Kidney (tissue), 14 donors: ENCODE data around the gene GPATCH4. TPM values are rescaled to one million over a fixed set of nuclear protein-coding genes. Genes with fewer than 3 reads are reported as not detected.

Experiments used
- DNase-seq, 5 donors: peaks; one replicate each; pipeline ENCODE4 v3.0.0-alpha.2; 2013 to 2020
- FAIRE-seq: peaks from 2 replicates; lab custom pipeline; 2012; peaks lifted over from hg19 to GRCh38; lab: Jason Lieb, UNC
- H3K27ac ChIP-seq, 2 donors: one replicate each; pipeline ENCODE4 v1.7.0; 2013; ENCODE audit warnings: low read depth in 2 of 2, low read length in 2 of 2, inconsistent platforms in 1 of 2
- H3K27me3 ChIP-seq: one replicate; pipeline ENCODE4 v1.7.1; 2013; ENCODE audit warnings: low read length, inconsistent platforms; ENCODE audit not compliant: control insufficient read depth, insufficient read depth
- H3K36me3 ChIP-seq, 3 donors: one replicate each; pipeline versions ENCODE4 v1.7.0 to v1.7.1; 2013; ENCODE audit warnings: low read length in 3 of 3, control low read depth in 1 of 3, inconsistent platforms in 1 of 3; ENCODE audit not compliant: insufficient read depth in 3 of 3, control insufficient read depth in 2 of 3
- H3K4me1 ChIP-seq, 3 donors: one replicate each; pipeline versions ENCODE4 v1.7.0 to v1.7.1; 2013; ENCODE audit warnings: low read length in 3 of 3, inconsistent platforms in 1 of 3, low read depth in 1 of 3; ENCODE audit not compliant: control insufficient read depth in 2 of 3, insufficient read depth in 2 of 3
- H3K4me3 ChIP-seq, 3 donors: one replicate each; pipeline versions ENCODE4 v1.7.0 to v1.8.1; 2013; ENCODE audit warnings: low read length in 3 of 3, control low read depth in 1 of 3, inconsistent platforms in 1 of 3
- H3K9ac ChIP-seq, 3 donors: one replicate each; pipeline versions ENCODE4 v1.7.0 to v1.7.1; 2013; ENCODE audit warnings: low read length in 3 of 3, control low read depth in 1 of 3, inconsistent platforms in 1 of 3
- H3K9me3 ChIP-seq, 3 donors: one replicate each; pipeline versions ENCODE4 v1.7.0 to v1.7.1; 2013; ENCODE audit warnings: low read length in 3 of 3, control low read depth in 1 of 3, inconsistent platforms in 1 of 3; ENCODE audit not compliant: control insufficient read depth in 2 of 3, insufficient read depth in 1 of 3
- intact Hi-C: fragments of 100-400 bp; cut with DNase I; formaldehyde crosslinking; loops from one replicate; pipeline ENCODE4 v1.11.1; 2022
- polyA plus RNA-seq: library from polyadenylated mRNA; stranded (reverse); fragments of 350-450 nt; fragmentation: Illumina TruSeq; extraction: RNeasy Lipid Tissue Mini Kit (QIAGEN cat#74804); gene quantifications from one replicate; pipeline ENCODE4 v1.2.3, GENCODE V29; 2014; ENCODE audit warnings: low read depth, low replicate concordance; ENCODE audit not compliant: insufficient read depth
- total RNA-seq: library from RNA; stranded (reverse); fragmentation: NEBNext Ultra II Directional; extraction: Animal tissue kit (Norgen Biotek cat#: 25700); gene quantifications from one replicate; pipeline ENCODE4 v1.2.1, GENCODE V29; 2021
- TF ChIP-seq, protein P1 (sequence below): IDR thresholded peaks from 3 replicates; pipeline ENCODE4 v1.5.1; 2012; ENCODE audit warnings: mild to moderate bottlenecking, moderate library complexity, borderline replicate concordance; ENCODE audit not compliant: insufficient read depth; ENCODE audit errors: extremely low read depth
- donor health status: control.
- donor health status: control.
- donor health status: control.
- donor health status: control.
- donor health status: control.
- donor health status: DM: yes; HTN: yes; CAD: no.
- donor health status: Normal renal cell carcinoma (clear cell type).

The GPATCH4 gene
- total and polyA plus RNA-seq, 2 donors from 2014 or later: 24.0 to 26.2 TPM

DNA sequence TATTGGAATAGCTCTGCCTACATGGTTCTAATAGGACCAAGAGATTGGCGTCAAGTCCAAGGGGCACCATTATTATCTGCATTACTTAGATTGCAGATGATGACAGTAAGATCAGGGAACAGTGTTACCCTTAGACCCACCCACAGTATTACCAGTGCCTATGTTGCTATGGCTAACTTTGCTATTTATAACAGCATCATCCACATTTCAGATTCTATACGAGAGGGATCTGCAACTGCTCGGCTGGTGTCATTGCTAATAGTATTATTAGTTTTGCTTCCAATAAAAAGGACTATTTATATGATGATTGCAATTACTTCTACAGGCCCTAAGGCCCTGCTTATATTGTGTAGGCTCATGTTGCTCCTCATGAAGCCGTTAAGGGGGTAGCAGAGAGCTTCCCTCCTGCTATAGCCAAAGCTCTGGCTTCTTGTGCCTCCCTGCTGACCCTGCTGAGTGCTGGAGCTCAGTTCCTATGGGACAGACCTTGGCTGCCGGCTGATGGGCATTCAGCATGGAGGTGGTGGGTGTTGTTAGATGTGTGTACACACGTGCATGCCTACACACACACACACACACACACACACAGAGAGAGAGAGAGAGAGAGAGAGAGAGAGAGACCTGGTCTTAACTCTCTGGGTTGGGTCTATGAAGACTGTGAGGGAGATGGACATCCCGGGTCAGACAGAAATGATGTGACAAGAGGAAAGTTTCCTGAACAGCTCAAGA lies 41.9 kb upstream of the GPATCH4 start:
- FAIRE-seq (no peak), DNase-seq (no peak)
- intact Hi-C loops: no loop called here
- no peak overlapping the region for H3K4me3 ChIP-seq
- peaks cover 0 to 5% (median 0%) of the 10 kb centered on the region in 3 donors for H3K4me1 ChIP-seq
- no peaks in the 10 kb centered on the region for H3K36me3 ChIP-seq
- no peak overlapping the region for H3K27ac ChIP-seq
- H3K9ac ChIP-seq: no peak overlapping the region
- H3K27me3 ChIP-seq: peaks cover 35% of the 10 kb centered on the region
- no peaks in the 10 kb centered on the region for H3K9me3 ChIP-seq
- TF ChIP-seq, protein P1, sequence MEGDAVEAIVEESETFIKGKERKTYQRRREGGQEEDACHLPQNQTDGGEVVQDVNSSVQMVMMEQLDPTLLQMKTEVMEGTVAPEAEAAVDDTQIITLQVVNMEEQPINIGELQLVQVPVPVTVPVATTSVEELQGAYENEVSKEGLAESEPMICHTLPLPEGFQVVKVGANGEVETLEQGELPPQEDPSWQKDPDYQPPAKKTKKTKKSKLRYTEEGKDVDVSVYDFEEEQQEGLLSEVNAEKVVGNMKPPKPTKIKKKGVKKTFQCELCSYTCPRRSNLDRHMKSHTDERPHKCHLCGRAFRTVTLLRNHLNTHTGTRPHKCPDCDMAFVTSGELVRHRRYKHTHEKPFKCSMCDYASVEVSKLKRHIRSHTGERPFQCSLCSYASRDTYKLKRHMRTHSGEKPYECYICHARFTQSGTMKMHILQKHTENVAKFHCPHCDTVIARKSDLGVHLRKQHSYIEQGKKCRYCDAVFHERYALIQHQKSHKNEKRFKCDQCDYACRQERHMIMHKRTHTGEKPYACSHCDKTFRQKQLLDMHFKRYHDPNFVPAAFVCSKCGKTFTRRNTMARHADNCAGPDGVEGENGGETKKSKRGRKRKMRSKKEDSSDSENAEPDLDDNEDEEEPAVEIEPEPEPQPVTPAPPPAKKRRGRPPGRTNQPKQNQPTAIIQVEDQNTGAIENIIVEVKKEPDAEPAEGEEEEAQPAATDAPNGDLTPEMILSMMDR: no peak

- Histone ChIP-seq H3K9me3 (no peaks in the 10 kb centered on the region), H3K4me3 (no peak overlapping the region), H3K9ac (no peak overlapping the region), H3K36me3 (no peaks in the 10 kb centered on the region), H3K4me1 (peaks cover 0 to 5% (median 0%) of the 10 kb centered on the region in 3 donors), H3K27me3 (peaks cover 32% of the 10 kb centered on the region), H3K27ac (no peak overlapping the region)
- intact Hi-C loops: no loop called here
- DNase-seq (no peak), FAIRE-seq (no peak)
- TF ChIP-seq, protein P1: no peak
These were observed 41.2 kb upstream of the GPATCH4 start for GRCh38 chr1:156642265-156643048.

DNA sequence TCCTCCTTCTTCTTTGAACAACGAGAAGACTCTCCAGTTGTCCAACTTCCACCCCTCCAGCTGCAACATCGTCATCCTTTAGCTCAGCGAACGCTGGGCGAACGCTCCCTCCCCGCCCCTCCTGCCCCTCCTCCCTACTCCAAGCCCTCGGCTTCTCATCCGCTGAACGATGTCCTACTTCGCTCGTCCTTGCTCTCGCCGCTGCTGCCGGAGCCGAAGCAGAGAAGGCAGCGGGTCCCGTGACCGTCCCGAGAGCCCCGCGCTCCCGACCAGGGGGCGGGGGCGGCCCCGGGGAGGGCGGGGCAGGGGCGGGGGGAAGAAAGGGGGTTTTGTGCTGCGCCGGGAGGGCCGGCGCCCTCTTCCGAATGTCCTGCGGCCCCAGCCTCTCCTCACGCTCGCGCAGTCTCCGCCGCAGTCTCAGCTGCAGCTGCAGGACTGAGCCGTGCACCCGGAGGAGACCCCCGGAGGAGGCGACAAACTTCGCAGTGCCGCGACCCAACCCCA lies 40.5 kb upstream of the GPATCH4 start, which contains the start of gene BCAN:
Gene BCAN (plus strand): TSS at position 357 of the 504 bp plus-strand sequence. CDS start 3,938 bp downstream, outside the sequence.
- TF ChIP-seq, protein P1: no peak
- Histone ChIP-seq H3K9ac (no peak within 1 kb of the TSS), H3K4me1 (peaks cover 0 to 5% (median 0%) of the 10 kb centered on the region in 3 donors), H3K27ac (no peak within 1 kb of the TSS), H3K9me3 (no peaks in the 10 kb centered on the region), H3K36me3 (no peaks in the 10 kb centered on the region), H3K27me3 (peaks cover 27% of the 10 kb centered on the region), H3K4me3 (no peak within 1 kb of the TSS)
- no peak for FAIRE-seq
- DNase-seq: peak in 4 of 5 donors; percentile 54 to 76 (median 63)
- intact Hi-C loops: no loop called here
